ENCODE data around the gene S100P.

- TF ChIP-seq POLR2A (IDR thresholded peaks at IDR 0.05; ENCODE audit: low read depth, low read length) = no peak
- TF ChIP-seq SPI1 (IDR thresholded peaks at IDR 0.05; ENCODE audit: low read depth, low read length) = peak; percentile 12; the same call in 1 of the 2 replicates
These were observed 39.0 kb downstream of the S100P start for GRCh38 chr4:6732441-6733357.

All from GM12891 (cell line).